Adrenal gland (tissue), 5 donors: Measurements from ENCODE around the gene HLCS.

Experiments
- CTCF ChIP-seq, 6 experiments: fragments of 450-650 bp in 4 of 6; fragments of 200-600 bp in 2 of 6; sonication (generic) in 1 of 6; IDR thresholded peaks; 1 replicate in 5 of 6; 2 replicates in 1 of 6; pipeline versions ENCODE4 v1.5.1 to v1.8.0; 2016 to 2021; ENCODE audit warnings: antibody characterized with exemption in 6 of 6, mild to moderate bottlenecking in 2 of 6, moderate library complexity in 1 of 6
- POLR2A ChIP-seq, 2 donors: fragments of 450-650 bp; IDR thresholded peaks; one replicate each; pipeline ENCODE4 v1.6.1; 2017; ENCODE audit warnings: antibody characterized with exemption in 2 of 2, mild to moderate bottlenecking in 2 of 2, moderate library complexity in 1 of 2
- donor health status: DM: no; HTN: no; CAD: no.

GRCh38 chr21:36915696-36916245 lies 50.7 kb downstream of the HLCS start:
- no peak for TF ChIP-seq CTCF (IDR thresholded peaks at IDR 0.05)
- no peak for TF ChIP-seq POLR2A (IDR thresholded peaks at IDR 0.05)
